ENCODE data around the gene CCT6A.

DNA sequence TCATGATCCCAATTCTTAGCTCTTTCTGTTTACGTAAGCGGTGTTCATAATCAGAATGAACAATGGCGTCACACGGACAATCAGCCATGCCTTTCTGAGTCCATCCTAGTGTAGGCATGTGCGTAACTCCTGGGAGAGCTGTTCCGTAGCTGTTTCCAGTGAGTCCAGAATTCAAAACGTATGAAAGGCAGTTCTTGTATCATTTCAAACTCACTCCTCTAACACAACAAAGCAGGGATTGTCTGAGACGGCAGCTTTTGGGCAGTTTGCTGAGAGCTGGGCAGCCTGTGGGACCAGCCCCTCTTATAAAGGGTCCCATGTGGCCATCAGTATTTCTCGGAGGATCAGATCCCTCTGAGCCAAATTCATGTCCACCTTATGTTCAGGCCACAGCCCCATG lies 43.7 kb upstream of the CCT6A start:
- TF ChIP-seq GATA2 (IDR thresholded peaks at IDR 0.05; ENCODE audit: low read depth, low read length) = no peak
- no peak for TF ChIP-seq GATA3 (IDR thresholded peaks at IDR 0.05; ENCODE audit: low read depth, low read length)

Data from SH-SY5Y (cell line).